Duodenal mucosa (tissue), 2 donors: Measurements from ENCODE around the gene KRT72.

ENCODE experiments used
- H3K27ac ChIP-seq: one replicate; pipeline ENCODE4 v1.7.0; 2013; ENCODE audit warnings: low read depth, low read length
- H3K27me3 ChIP-seq, 2 donors: one replicate each; pipeline ENCODE4 v1.7.0; 2013; ENCODE audit warnings: low read length in 2 of 2, control low read depth in 1 of 2; ENCODE audit not compliant: insufficient read depth in 2 of 2, control insufficient read depth in 1 of 2
- H3K36me3 ChIP-seq, 2 donors: one replicate each; pipeline ENCODE4 v1.7.0; 2013; ENCODE audit warnings: low read length in 2 of 2, control low read depth in 1 of 2; ENCODE audit not compliant: insufficient read depth in 2 of 2, control insufficient read depth in 1 of 2
- H3K4me1 ChIP-seq, 2 donors: one replicate each; pipeline ENCODE4 v1.7.0; 2013; ENCODE audit warnings: low read length in 2 of 2, control low read depth in 1 of 2; ENCODE audit not compliant: insufficient read depth in 2 of 2, control insufficient read depth in 1 of 2
- H3K4me3 ChIP-seq, 2 donors: one replicate each; pipeline ENCODE4 v1.7.0; 2013; ENCODE audit warnings: low read length in 2 of 2, low read depth in 1 of 2
- H3K9ac ChIP-seq, 2 donors: one replicate each; pipeline ENCODE4 v1.7.0; 2013; ENCODE audit warnings: low read length in 2 of 2, low read depth in 1 of 2
- H3K9me3 ChIP-seq, 2 donors: one replicate each; pipeline ENCODE4 v1.7.0; 2013; ENCODE audit warnings: low read length in 2 of 2, control low read depth in 1 of 2; ENCODE audit not compliant: control insufficient read depth in 1 of 2

The KRT72 gene

GRCh38 chr12:52539083-52539820, 62.0 kb downstream of the KRT72 start:
- no peak overlapping the region for H3K9ac ChIP-seq
- H3K4me3 ChIP-seq, result no peak overlapping the region
- H3K27me3 ChIP-seq, result no peaks in the 10 kb centered on the region
- peaks cover 0 to 5% of the 10 kb centered on the region in 2 donors for H3K4me1 ChIP-seq
- no peak overlapping the region for H3K27ac ChIP-seq
- no peaks in the 10 kb centered on the region for H3K9me3 ChIP-seq
- H3K36me3 ChIP-seq, result no peaks in the 10 kb centered on the region

DNA sequence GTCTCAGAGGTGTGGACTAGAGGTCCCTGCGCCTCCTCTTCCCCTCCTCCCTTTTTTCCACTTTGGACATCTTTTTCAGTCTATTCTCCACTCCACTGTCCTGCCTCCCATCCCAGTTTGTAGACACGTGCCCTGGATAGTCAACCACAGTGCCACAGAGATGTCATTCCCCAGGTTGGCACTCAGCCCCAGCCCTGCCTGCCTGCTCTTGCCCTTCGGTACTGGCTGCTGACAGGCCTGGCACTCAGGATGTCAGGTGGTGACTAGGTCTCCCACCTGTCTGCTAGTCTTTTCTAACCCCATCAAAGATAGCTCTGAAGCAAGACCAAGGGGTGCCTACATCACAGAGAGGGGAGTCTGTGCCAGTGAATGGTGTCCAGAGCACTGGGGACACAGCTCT, 64.2 kb downstream of the KRT72 start:
- Histone ChIP-seq H3K36me3 (no peaks in the 10 kb centered on the region), H3K4me1 (peaks cover 0 to 5% of the 10 kb centered on the region in 2 donors), H3K9ac (no peak overlapping the region), H3K27ac (no peak overlapping the region), H3K27me3 (no peaks in the 10 kb centered on the region), H3K9me3 (no peaks in the 10 kb centered on the region), H3K4me3 (no peak overlapping the region)
